HL-60 (cell line): ENCODE data around the gene NME5.
"Not testable (repeated sequence)": the region's sequence is repeated elsewhere in the genome, so short reads cannot be mapped to it uniquely, and the experiment has no call there.

Source experiments
- POLR2AphosphoS5 ChIP-seq: IDR thresholded peaks from 2 replicates; pipeline ENCODE4 v1.6.1; 2012; ENCODE audit warnings: low read depth
- TF ChIP-seq, protein P1 (sequence below): IDR thresholded peaks from one replicate; pipeline ENCODE4 v1.5.1; 2011; ENCODE audit warnings: low read length, control low read depth, inconsistent platforms; ENCODE audit not compliant: insufficient read depth

DNA sequence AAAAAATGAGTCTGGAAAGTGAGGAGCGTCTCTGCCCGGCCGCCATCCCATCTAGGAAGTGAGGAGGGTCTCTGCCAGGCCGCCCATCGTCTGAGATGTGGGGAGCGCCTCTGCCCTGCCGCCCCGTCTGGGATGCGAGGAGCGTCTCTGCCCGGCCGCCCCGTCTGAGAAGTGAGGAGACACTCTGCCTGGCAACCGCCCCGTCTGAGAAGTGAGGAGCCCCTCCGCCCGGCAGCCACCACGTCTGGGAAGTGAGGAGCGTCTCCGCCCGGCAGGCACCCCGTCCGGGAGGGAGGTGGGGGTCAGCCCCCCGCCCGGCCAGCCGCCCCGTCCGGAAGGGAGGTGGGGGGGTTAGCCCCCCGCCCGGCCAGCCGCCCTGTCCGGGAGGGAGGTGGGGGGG lies 69.2 kb downstream of the NME5 start:
- TF ChIP-seq, protein P1, sequence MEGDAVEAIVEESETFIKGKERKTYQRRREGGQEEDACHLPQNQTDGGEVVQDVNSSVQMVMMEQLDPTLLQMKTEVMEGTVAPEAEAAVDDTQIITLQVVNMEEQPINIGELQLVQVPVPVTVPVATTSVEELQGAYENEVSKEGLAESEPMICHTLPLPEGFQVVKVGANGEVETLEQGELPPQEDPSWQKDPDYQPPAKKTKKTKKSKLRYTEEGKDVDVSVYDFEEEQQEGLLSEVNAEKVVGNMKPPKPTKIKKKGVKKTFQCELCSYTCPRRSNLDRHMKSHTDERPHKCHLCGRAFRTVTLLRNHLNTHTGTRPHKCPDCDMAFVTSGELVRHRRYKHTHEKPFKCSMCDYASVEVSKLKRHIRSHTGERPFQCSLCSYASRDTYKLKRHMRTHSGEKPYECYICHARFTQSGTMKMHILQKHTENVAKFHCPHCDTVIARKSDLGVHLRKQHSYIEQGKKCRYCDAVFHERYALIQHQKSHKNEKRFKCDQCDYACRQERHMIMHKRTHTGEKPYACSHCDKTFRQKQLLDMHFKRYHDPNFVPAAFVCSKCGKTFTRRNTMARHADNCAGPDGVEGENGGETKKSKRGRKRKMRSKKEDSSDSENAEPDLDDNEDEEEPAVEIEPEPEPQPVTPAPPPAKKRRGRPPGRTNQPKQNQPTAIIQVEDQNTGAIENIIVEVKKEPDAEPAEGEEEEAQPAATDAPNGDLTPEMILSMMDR: not testable (repeated sequence)
- not testable (repeated sequence) for TF ChIP-seq POLR2AphosphoS5
